ENCODE results near the gene CTRL.

DNA sequence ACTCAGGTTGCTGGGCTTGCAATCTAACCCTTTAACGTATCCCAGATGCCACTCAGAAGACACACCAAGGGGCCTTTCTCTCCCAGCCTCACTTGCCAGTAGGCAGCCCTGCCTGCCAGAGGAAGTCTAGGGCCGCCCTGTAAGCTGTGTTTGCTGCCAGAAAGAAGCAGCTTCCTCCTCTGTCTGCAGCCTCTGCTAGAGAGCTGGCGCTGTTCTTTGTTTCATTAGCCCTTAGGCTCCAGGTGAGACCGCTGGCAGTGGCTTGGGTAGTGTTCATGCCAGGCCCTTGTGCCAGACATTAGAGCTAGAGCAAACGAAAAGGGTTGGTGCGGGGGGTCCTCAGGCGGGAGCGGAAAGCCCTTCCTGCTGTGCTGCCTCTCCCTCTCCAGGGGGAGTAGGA lies 8.9 kb downstream of the CTRL start:
- TF ChIP-seq, protein P1, sequence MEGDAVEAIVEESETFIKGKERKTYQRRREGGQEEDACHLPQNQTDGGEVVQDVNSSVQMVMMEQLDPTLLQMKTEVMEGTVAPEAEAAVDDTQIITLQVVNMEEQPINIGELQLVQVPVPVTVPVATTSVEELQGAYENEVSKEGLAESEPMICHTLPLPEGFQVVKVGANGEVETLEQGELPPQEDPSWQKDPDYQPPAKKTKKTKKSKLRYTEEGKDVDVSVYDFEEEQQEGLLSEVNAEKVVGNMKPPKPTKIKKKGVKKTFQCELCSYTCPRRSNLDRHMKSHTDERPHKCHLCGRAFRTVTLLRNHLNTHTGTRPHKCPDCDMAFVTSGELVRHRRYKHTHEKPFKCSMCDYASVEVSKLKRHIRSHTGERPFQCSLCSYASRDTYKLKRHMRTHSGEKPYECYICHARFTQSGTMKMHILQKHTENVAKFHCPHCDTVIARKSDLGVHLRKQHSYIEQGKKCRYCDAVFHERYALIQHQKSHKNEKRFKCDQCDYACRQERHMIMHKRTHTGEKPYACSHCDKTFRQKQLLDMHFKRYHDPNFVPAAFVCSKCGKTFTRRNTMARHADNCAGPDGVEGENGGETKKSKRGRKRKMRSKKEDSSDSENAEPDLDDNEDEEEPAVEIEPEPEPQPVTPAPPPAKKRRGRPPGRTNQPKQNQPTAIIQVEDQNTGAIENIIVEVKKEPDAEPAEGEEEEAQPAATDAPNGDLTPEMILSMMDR (IDR thresholded peaks at IDR 0.05), result no peak
- no peak for TF ChIP-seq POLR2AphosphoS5 (IDR thresholded peaks at IDR 0.05; ENCODE audit: insufficient read depth in 1 of 2, low read depth in 1 of 2)

All from vagina (tissue), 2 donors.